H1 (cell line): Measurements from ENCODE around the gene STX19. TPM values are rescaled to one million over a fixed set of nuclear protein-coding genes. Genes with fewer than 3 reads are reported as not detected.

Experiments
- CTCF ChIA-PET: fragments of 300-600 bp; sonication (Branson Sonifier 250); formaldehyde crosslinking; loops from one replicate; lab custom pipeline; 2021; ENCODE audit not compliant: partially characterized antibody; lab: Charles Lee
- POLR2A ChIA-PET: fragments of 300-600 bp; sonication (Branson Sonifier 250); formaldehyde crosslinking; loops from one replicate; lab custom pipeline; 2021; ENCODE audit warnings: inconsistent platforms; ENCODE audit not compliant: partially characterized antibody; lab: Charles Lee
- DNase-seq, 2 experiments: peaks; one replicate each; pipeline versions ENCODE4 v3.0.0 to v3.0.0-alpha.2; 2010 to 2022; ENCODE audit warnings: low spot score in 2 of 2, low read depth in 1 of 2, mixed read lengths in 1 of 2
- FAIRE-seq: peaks from 2 replicates; lab custom pipeline; 2011; peaks lifted over from hg19 to GRCh38; lab: Jason Lieb, UNC
- H2AFZ ChIP-seq: 2 replicates; pipeline ENCODE4 v1.8.1; 2012; ENCODE audit warnings: low read length, inconsistent platforms
- H2AK5ac ChIP-seq: 2 replicates; pipeline ENCODE4 v1.6.1; 2013; ENCODE audit warnings: low read depth, low read length
- H2BK120ac ChIP-seq: replicated peaks from 2 replicates; pipeline ENCODE3; 2013; ENCODE audit warnings: low read depth, low read length, inconsistent platforms
- H2BK12ac ChIP-seq: 2 replicates; pipeline ENCODE4 v1.6.1; 2013; ENCODE audit warnings: low read depth, low read length
- H2BK15ac ChIP-seq: 2 replicates; pipeline ENCODE4 v1.6.1; 2013; ENCODE audit warnings: low read length
- H2BK20ac ChIP-seq: 2 replicates; pipeline ENCODE4 v1.6.1; 2013; ENCODE audit warnings: low read length
- H2BK5ac ChIP-seq: 2 replicates; pipeline ENCODE4 v1.6.1; 2013; ENCODE audit warnings: low read depth, low read length
- H3K14ac ChIP-seq: 2 replicates; pipeline ENCODE4 v1.6.1; 2013; ENCODE audit warnings: inconsistent platforms; ENCODE audit not compliant: insufficient read length
- H3K18ac ChIP-seq: 2 replicates; pipeline ENCODE4 v1.6.1; 2013; ENCODE audit warnings: low read length; ENCODE audit errors: extremely low read depth
- H3K23ac ChIP-seq: 2 replicates; pipeline ENCODE4 v1.6.1; 2013; ENCODE audit warnings: inconsistent platforms; ENCODE audit not compliant: insufficient read length
- H3K23me2 ChIP-seq: 2 replicates; pipeline ENCODE4 v1.6.1; 2013; ENCODE audit warnings: low read depth, low read length
- H3K27ac ChIP-seq: 2 replicates; pipeline ENCODE4 v1.6.1; 2011; ENCODE audit warnings: low read depth, low read length, inconsistent platforms
- H3K27me3 ChIP-seq, 4 experiments: replicated peaks in 1 of 4; 1 replicate in 1 of 4; 2 replicates in 3 of 4; pipeline versions ENCODE4 v1.6.1 to v1.8.1; 2011 to 2013; ENCODE audit warnings: low read length in 3 of 4, mild to moderate bottlenecking in 3 of 4, inconsistent platforms in 2 of 4, mixed read lengths in 2 of 4, moderate library complexity in 1 of 4; ENCODE audit not compliant: control insufficient read depth in 3 of 4, insufficient read depth in 3 of 4; ENCODE audit errors: extremely low read depth in 1 of 4
- H3K36me3 ChIP-seq, 4 experiments: 2 replicates each; pipeline versions ENCODE4 v1.6.1 to v1.8.1; 2011 to 2013; ENCODE audit warnings: mild to moderate bottlenecking in 4 of 4, low read length in 3 of 4, moderate library complexity in 2 of 4, control low read depth in 1 of 4, inconsistent platforms in 1 of 4; ENCODE audit not compliant: insufficient read depth in 4 of 4, control insufficient read depth in 2 of 4
- H3K4ac ChIP-seq: replicated peaks from 2 replicates; pipeline ENCODE3; 2013; ENCODE audit warnings: low read length, low read depth, mixed read lengths, inconsistent platforms; ENCODE audit not compliant: insufficient read length
- H3K4me1 ChIP-seq, 4 experiments: replicated peaks in 1 of 4; 1 replicate in 1 of 4; 2 replicates in 3 of 4; pipeline versions ENCODE4 v1.6.1 to v1.8.1; 2011 to 2013; ENCODE audit warnings: low read length in 3 of 4, inconsistent platforms in 2 of 4, mixed read lengths in 1 of 4; ENCODE audit not compliant: insufficient read depth in 4 of 4, control insufficient read depth in 3 of 4
- H3K4me2 ChIP-seq, 2 experiments: 2 replicates each; pipeline versions ENCODE4 v1.6.1 to v1.8.1; 2011 to 2013; ENCODE audit warnings: low read depth in 2 of 2, low read length in 2 of 2, control low read depth in 1 of 2, inconsistent platforms in 1 of 2, mild to moderate bottlenecking in 1 of 2; ENCODE audit not compliant: insufficient read depth in 1 of 2
- H3K4me3 ChIP-seq, 4 experiments: fragments of 200-600, 300-600 bp in 1 of 4; sonication (generic), shearing (Covaris generic), sonication (Bioruptor Twin) in 1 of 4; 2 replicates each; pipeline versions ENCODE4 v1.5.1 to v1.8.1; 2011 to 2016; ENCODE audit warnings: low read length in 4 of 4, low read depth in 3 of 4, control low read depth in 2 of 4, inconsistent platforms in 2 of 4, mild to moderate bottlenecking in 2 of 4, mixed read lengths in 1 of 4, moderate library complexity in 1 of 4; ENCODE audit not compliant: insufficient read depth in 2 of 4; ENCODE audit errors: extremely low read depth in 1 of 4
- H3K56ac ChIP-seq: replicated peaks from 2 replicates; pipeline ENCODE3; 2013; ENCODE audit warnings: low read depth, mild to moderate bottlenecking, mixed read lengths, low read length, inconsistent platforms; ENCODE audit not compliant: insufficient read length
- H3K79me1 ChIP-seq: 2 replicates; pipeline ENCODE4 v1.6.1; 2013; ENCODE audit warnings: low read depth, low read length, control low read depth
- H3K79me2 ChIP-seq, 2 experiments: 2 replicates each; pipeline versions ENCODE4 v1.6.1 to v1.8.1; 2012 to 2013; ENCODE audit warnings: low read length in 2 of 2, mild to moderate bottlenecking in 2 of 2, inconsistent platforms in 1 of 2; ENCODE audit not compliant: insufficient read depth in 2 of 2, control insufficient read depth in 1 of 2
- H3K9ac ChIP-seq, 4 experiments: replicated peaks in 1 of 4; 1 replicate in 1 of 4; 2 replicates in 3 of 4; pipeline versions ENCODE4 v1.6.1 to v1.8.1; 2011 to 2013; ENCODE audit warnings: low read depth in 3 of 4, low read length in 3 of 4, control low read depth in 2 of 4, mild to moderate bottlenecking in 2 of 4, moderate library complexity in 2 of 4, inconsistent platforms in 1 of 4; ENCODE audit errors: extremely low read depth in 1 of 4
- H3K9me3 ChIP-seq, 2 experiments: 2 replicates each; pipeline versions ENCODE4 v1.6.1 to v1.8.1; 2012 to 2013; ENCODE audit warnings: mild to moderate bottlenecking in 2 of 2, moderate library complexity in 2 of 2, control low read depth in 1 of 2, inconsistent platforms in 1 of 2, low read depth in 1 of 2, low read length in 1 of 2, mixed read lengths in 1 of 2; ENCODE audit not compliant: insufficient read depth in 2 of 2
- H4K20me1 ChIP-seq, 2 experiments: replicated peaks in 1 of 2; 2 replicates each; pipeline versions ENCODE3 to v1.8.1; 2011 to 2013; ENCODE audit warnings: inconsistent platforms in 2 of 2, low read length in 2 of 2, mild to moderate bottlenecking in 1 of 2; ENCODE audit not compliant: insufficient read depth in 2 of 2, control insufficient read depth in 1 of 2
- H4K5ac ChIP-seq: 2 replicates; pipeline ENCODE4 v1.6.1; 2013; ENCODE audit warnings: low read length, low read depth, mixed read lengths, inconsistent platforms; ENCODE audit not compliant: insufficient read length
- H4K8ac ChIP-seq: 2 replicates; pipeline ENCODE4 v1.8.0; 2013; ENCODE audit warnings: mild to moderate bottlenecking, moderate library complexity, low read length, inconsistent platforms; ENCODE audit not compliant: insufficient read depth; ENCODE audit errors: extremely low read depth
- H4K91ac ChIP-seq: replicated peaks from 2 replicates; pipeline ENCODE3; 2013; ENCODE audit warnings: low read length, mixed read lengths, inconsistent platforms; ENCODE audit not compliant: insufficient read length
- ASH2L ChIP-seq: fragments of 200-600, 300-600 bp; sonication (generic); IDR thresholded peaks from one replicate; pipeline ENCODE4 v1.7.1; 2017; ENCODE audit warnings: low read length
- CBX5 ChIP-seq: fragments of 300-800, 300-1000 bp; sonication (generic); IDR thresholded peaks from 2 replicates; pipeline ENCODE4 v1.7.1; 2016; ENCODE audit warnings: antibody characterized with exemption, low read length, low read depth
- KDM4A ChIP-seq: IDR thresholded peaks from one replicate; pipeline ENCODE4 v1.7.1; 2012; ENCODE audit warnings: low read depth, mild to moderate bottlenecking, moderate library complexity, low read length, inconsistent platforms; ENCODE audit not compliant: severe bottlenecking
- MAX ChIP-seq: IDR thresholded peaks from 2 replicates; pipeline ENCODE4 v1.6.1; 2012; ENCODE audit warnings: inconsistent platforms
- PHF8 ChIP-seq: fragments of 200-600 bp; sonication (generic); conservative IDR thresholded peaks from 2 replicates; pipeline ENCODE4 v1.7.1; 2012; ENCODE audit warnings: low read depth, mild to moderate bottlenecking, inconsistent platforms, low read length, moderate library complexity
- RFX5 ChIP-seq: IDR thresholded peaks from 2 replicates; pipeline ENCODE4 v1.6.1; 2011; ENCODE audit warnings: low read depth, low read length, improper control_type of control experiment, borderline replicate concordance
- TAF7 ChIP-seq: optimal IDR thresholded peaks from 2 replicates; pipeline ENCODE3; 2011; ENCODE audit warnings: low read depth, mild to moderate bottlenecking, inconsistent platforms, low read length, moderate library complexity, borderline replicate concordance
- polyA plus RNA-seq, 7 experiments: library from polyadenylated mRNA; depleted of rRNA in 3 of 7; stranded (reverse) in 5 of 7; unstranded in 2 of 7; fragments of >200 nt in 5 of 7; fragments of 200-250 nt in 2 of 7; gene quantifications; 1 replicate in 5 of 7; 2 replicates in 1 of 7; 4 replicates in 1 of 7; pipeline versions ENCODE4 v1.2.1 to v1.2.3, GENCODE V29; 2011 to 2013; ENCODE audit warnings: missing spikeins in 2 of 7, mixed read lengths in 2 of 7
- total RNA-seq: library from RNA; stranded (reverse); fragmentation: NEBNext Ultra II Directional; extraction: Animal tissue kit (Norgen Biotek cat#: 25700); gene quantifications from 2 replicates; pipeline ENCODE4 v1.2.1, GENCODE V29; 2021

STX19 gene
- total and polyA plus RNA-seq, 2 of the 8 experiments (the other 6 are each of a cell fraction or from before 2014, with no cell fraction given): not detected

- Histone ChIP-seq H3K4ac (no peak overlapping the region), H2AFZ (no peak overlapping the region), H3K36me3 (no peaks in the 10 kb centered on the region), H4K20me1 (no peaks in the 10 kb centered on the region), H3K27me3 (no peaks in the 10 kb centered on the region), H3K79me1 (no peaks in the 10 kb centered on the region; the same call in 1 of the 2 replicates), H3K9me3 (no peaks in the 10 kb centered on the region), H3K4me3 (no peak overlapping the region), H3K23ac (no peak overlapping the region), H3K4me2 (no peak overlapping the region), H4K91ac (no peak overlapping the region), H3K23me2 (no peaks in the 10 kb centered on the region), H3K27ac (no peak overlapping the region), H3K4me1 (no peaks in the 10 kb centered on the region), H2AK5ac (no peak overlapping the region), H3K56ac (no peak overlapping the region), H4K8ac (no peak overlapping the region), H3K79me2 (peaks cover 0 to 12% of the 10 kb centered on the region in 2 experiments; a peak in 2 of 4 replicates), H2BK120ac (no peak overlapping the region), H3K18ac (no peak overlapping the region), H2BK15ac (no peak overlapping the region), H2BK12ac (no peak overlapping the region), H4K5ac (no peak overlapping the region), H3K14ac (no peak overlapping the region), H2BK5ac (no peak overlapping the region), H2BK20ac (no peak overlapping the region), H3K9ac (no peak overlapping the region)
- FAIRE-seq (no peak), DNase-seq (no peak)
- CTCF ChIA-PET: interaction anchor here (1.1 to 1.6 kb wide), 2 partner anchors 9 to 81 kb away, joined by 3 to 4 read pairs; no protein-coding TSS in a partner anchor
- POLR2A ChIA-PET: interaction anchor here (0.6 kb wide), 1 partner anchor 9 kb away, joined by 3 read pairs; no protein-coding TSS in a partner anchor
- TF ChIP-seq ASH2L: no peak
- TF ChIP-seq PHF8: no peak
- no peak for TF ChIP-seq RFX5
- no peak for TF ChIP-seq CBX5
- no peak for TF ChIP-seq MAX
- TF ChIP-seq KDM4A: no peak
- TF ChIP-seq TAF7: no peak
Measured at GRCh38 chr3:93988283-93988682, 40.1 kb downstream of the STX19 start.
